ENCODE results near the gene WBP2.

GRCh38 chr17:75846692-75847613 is 8.2 kb downstream of the WBP2 start:
- TF ChIP-seq EZH2 (IDR thresholded peaks at IDR 0.05; ENCODE audit: insufficient read depth, low read length), result no peak
- TF ChIP-seq CTCF (IDR thresholded peaks at IDR 0.05; ENCODE audit: insufficient read depth, low read depth, low read length), result no peak
